IMR-90 (cell line): ENCODE data around the gene UCK2. TPM values are rescaled to one million over a fixed set of nuclear protein-coding genes. Genes with fewer than 3 reads are reported as not detected.

ENCODE experiments used
- ATAC-seq: fragments of 200-7000 bp; cut with Tn5 transposase; 2 replicates; pipeline ENCODE4 v1.9.1; 2020; ENCODE audit warnings: low read depth, mild to moderate bottlenecking, moderate library complexity
- BruUV-seq: library from RNA; stranded (reverse); fragments of 400-500 nt; replicated peaks from 2 replicates; lab custom pipeline; 2021; lab: Mats Ljungman, UMichigan
- CTCF ChIA-PET: fragments of 300-600 bp; formaldehyde crosslinking; extraction: SDS; loops from one replicate; lab custom pipeline; 2021; ENCODE audit warnings: antibody characterized with exemption; lab: Yijun Ruan, JAX
- POLR2A ChIA-PET: fragments of 300-600 bp; sonication (Branson Sonifier 250); formaldehyde crosslinking; loops from one replicate; lab custom pipeline; 2022; ENCODE audit warnings: antibody characterized with exemption; ENCODE audit not compliant: unreplicated experiment; lab: Charles Lee
- DNase-seq: peaks from one replicate; pipeline ENCODE4 v3.0.0; 2013
- H2AFZ ChIP-seq: replicated peaks from 2 replicates; pipeline ENCODE3; 2013; ENCODE audit warnings: low read length, mild to moderate bottlenecking; ENCODE audit not compliant: poor library complexity
- H2AK5ac ChIP-seq: 2 replicates; pipeline ENCODE4 v1.6.1; 2013; ENCODE audit warnings: low read depth, low read length, inconsistent platforms
- H2AK9ac ChIP-seq: replicated peaks from 2 replicates; pipeline ENCODE3; 2013; ENCODE audit warnings: mild to moderate bottlenecking, low read depth, low read length, moderate library complexity; ENCODE audit not compliant: poor library complexity
- H2BK120ac ChIP-seq: 2 replicates; pipeline ENCODE4 v1.6.1; 2013; ENCODE audit warnings: low read depth, low read length, inconsistent platforms
- H2BK15ac ChIP-seq: 3 replicates; pipeline ENCODE4 v1.6.1; 2013; ENCODE audit warnings: low read depth, low read length, inconsistent platforms
- H2BK20ac ChIP-seq: 2 replicates; pipeline ENCODE4 v1.6.1; 2013; ENCODE audit warnings: low read depth, mild to moderate bottlenecking, inconsistent platforms, low read length, moderate library complexity
- H2BK5ac ChIP-seq: 2 replicates; pipeline ENCODE4 v1.6.1; 2013; ENCODE audit warnings: mild to moderate bottlenecking, low read depth, low read length, inconsistent platforms; ENCODE audit not compliant: poor library complexity, severe bottlenecking
- H3K14ac ChIP-seq: replicated peaks from 2 replicates; pipeline ENCODE4 v1.6.1; 2013; ENCODE audit warnings: low read depth, low read length, inconsistent platforms
- H3K18ac ChIP-seq: 2 replicates; pipeline ENCODE4 v1.6.1; 2013; ENCODE audit warnings: low read depth, low read length, control low read depth
- H3K23ac ChIP-seq: 2 replicates; pipeline ENCODE4 v1.6.1; 2013; ENCODE audit warnings: low read depth, low read length, inconsistent platforms
- H3K27ac ChIP-seq: 2 replicates; pipeline ENCODE4 v1.5.1; 2013; ENCODE audit warnings: mild to moderate bottlenecking, control low read depth, low read length; ENCODE audit not compliant: insufficient read depth
- H3K27me3 ChIP-seq: 2 replicates; pipeline ENCODE4 v1.6.1; 2013; ENCODE audit warnings: low read length; ENCODE audit not compliant: control insufficient read depth, insufficient read depth
- H3K36me3 ChIP-seq: 2 replicates; pipeline ENCODE4 v1.6.1; 2013; ENCODE audit warnings: low read length, mixed read lengths; ENCODE audit not compliant: control insufficient read depth, insufficient read depth
- H3K4ac ChIP-seq: 2 replicates; pipeline ENCODE4 v1.6.1; 2013; ENCODE audit warnings: low read depth, low read length, inconsistent platforms
- H3K4me1 ChIP-seq: 2 replicates; pipeline ENCODE4 v1.6.1; 2013; ENCODE audit warnings: low read length, mixed read lengths; ENCODE audit not compliant: control insufficient read depth, insufficient read depth
- H3K4me2 ChIP-seq: 2 replicates; pipeline ENCODE4 v1.6.1; 2013; ENCODE audit warnings: low read depth, mild to moderate bottlenecking, control low read depth, low read length, moderate library complexity
- H3K4me3 ChIP-seq: 2 replicates; pipeline ENCODE4 v1.5.1; 2013; ENCODE audit warnings: low read depth, mild to moderate bottlenecking, control low read depth, low read length, moderate library complexity; ENCODE audit not compliant: insufficient read depth
- H3K56ac ChIP-seq: 2 replicates; pipeline ENCODE4 v1.6.1; 2013; ENCODE audit warnings: low read length, inconsistent platforms; ENCODE audit not compliant: insufficient read depth; ENCODE audit errors: extremely low read depth
- H3K79me1 ChIP-seq, 2 experiments: 2 replicates each; pipeline ENCODE4 v1.6.1; 2013; ENCODE audit warnings: low read length in 2 of 2, inconsistent platforms in 1 of 2, low read depth in 1 of 2
- H3K9ac ChIP-seq: 2 replicates; pipeline ENCODE4 v1.6.1; 2013; ENCODE audit warnings: low read depth, low read length, control low read depth
- H3K9me1 ChIP-seq: 2 replicates; pipeline ENCODE4 v1.6.1; 2013; ENCODE audit warnings: low read length, inconsistent platforms; ENCODE audit not compliant: insufficient read depth
- H3K9me3 ChIP-seq: 2 replicates; pipeline ENCODE4 v1.6.1; 2013; ENCODE audit warnings: low read length; ENCODE audit not compliant: control insufficient read depth, insufficient read depth
- H4K20me1 ChIP-seq: 2 replicates; pipeline ENCODE4 v1.6.1; 2013; ENCODE audit warnings: low read length, inconsistent platforms; ENCODE audit not compliant: insufficient read depth
- H4K5ac ChIP-seq: 2 replicates; pipeline ENCODE4 v1.6.1; 2013; ENCODE audit warnings: mild to moderate bottlenecking, low read depth, low read length, control low read depth
- H4K8ac ChIP-seq, 2 experiments: 2 replicates each; pipeline ENCODE4 v1.6.1; 2013; ENCODE audit warnings: low read depth in 2 of 2, low read length in 2 of 2, control low read depth in 1 of 2, inconsistent platforms in 1 of 2
- H4K91ac ChIP-seq: 2 replicates; pipeline ENCODE4 v1.6.1; 2013; ENCODE audit warnings: low read depth, low read length, inconsistent platforms; ENCODE audit not compliant: insufficient read depth
- BHLHE40 ChIP-seq: fragments of 150-350 bp; IDR thresholded peaks from 2 replicates; pipeline ENCODE4 v1.6.1; 2016; ENCODE audit warnings: mild to moderate bottlenecking, low read depth, low read length
- CEBPB ChIP-seq: IDR thresholded peaks from 2 replicates; pipeline ENCODE4 v1.6.1; 2012; ENCODE audit warnings: low read depth, low read length, improper control_type of control experiment
- CHD1 ChIP-seq: IDR thresholded peaks from 2 replicates; pipeline ENCODE4 v1.6.1; 2012; ENCODE audit warnings: low read depth, low read length, improper control_type of control experiment
- CTCF ChIP-seq: conservative IDR thresholded peaks from 2 replicates; pipeline ENCODE4 v1.5.1; 2012; ENCODE audit warnings: mild to moderate bottlenecking, low read depth, low read length, improper control_type of control experiment
- ELK1 ChIP-seq: fragments of 150-350 bp; IDR thresholded peaks from 2 replicates; pipeline ENCODE4 v1.6.1; 2016; ENCODE audit warnings: low read depth, mild to moderate bottlenecking, low read length, moderate library complexity, borderline replicate concordance
- POLR2A ChIP-seq: IDR thresholded peaks from 2 replicates; pipeline ENCODE4 v1.6.1; 2012; ENCODE audit warnings: mild to moderate bottlenecking, low read depth, low read length
- RAD21 ChIP-seq: IDR thresholded peaks from 2 replicates; pipeline ENCODE4 v1.6.1; 2012; ENCODE audit warnings: low read length, improper control_type of control experiment
- SMC3 ChIP-seq: fragments of 150-350 bp; IDR thresholded peaks from 2 replicates; pipeline ENCODE4 v1.6.1; 2016; ENCODE audit warnings: low read depth, mild to moderate bottlenecking, antibody characterized with exemption, low read length, moderate library complexity
- WGBS, 2 experiments: methylation state at CpG; one replicate each; pipeline versions ENCODE4 v1.1.5 to v1.1.7; 2013; ENCODE audit warnings: missing lambda C conversion rate in 2 of 2; ENCODE audit not compliant: insufficient read length in 1 of 2; ENCODE audit errors: extremely low coverage in 2 of 2; 5-methylcytosine and 5-hydroxymethylcytosine counted together
- dilution Hi-C: fragments of 300-500 bp; cut with HindIII; formaldehyde crosslinking; loops from one replicate; pipeline ENCODE4 v1.14.3; 2018; ENCODE audit warnings: low sequenced_read_pairs; ENCODE audit not compliant: unreplicated experiment
- in situ Hi-C: fragments of 300-500 bp; cut with MboI; formaldehyde crosslinking; loops from 3 replicates; pipeline ENCODE4 v1.14.3; 2019; ENCODE audit warnings: low sequenced_read_pairs, inconsistent platforms, mixed read lengths
- intact Hi-C: fragments of 100-400 bp; cut with micrococcal nuclease; formaldehyde crosslinking; loops from 2 replicates; pipeline ENCODE4 v1.10.0; 2022
- polyA plus RNA-seq, 3 experiments: library from polyadenylated mRNA; depleted of rRNA; stranded (reverse); fragments of >200 nt; gene quantifications; 2 replicates each; pipeline ENCODE4 v1.2.3, GENCODE V29; 2012; ENCODE audit warnings: low replicate concordance in 1 of 3
- total RNA-seq: library from RNA; depleted of rRNA; stranded (reverse); fragments of >200 nt; gene quantifications from 2 replicates; pipeline ENCODE4 v1.2.3, GENCODE V29; 2012

Gene UCK2
- total and polyA plus RNA-seq, 2 of the 4 experiments (the other 2 are of a cell fraction): 83.0 to 87.8 TPM

- Histone ChIP-seq H3K9me3 (no peaks in the 10 kb centered on the region), H2AK5ac (no peak overlapping the region), H2BK20ac (no peak overlapping the region), H3K18ac (no peak overlapping the region), H3K27me3 (no peaks in the 10 kb centered on the region), H4K91ac (no peak overlapping the region), H3K56ac (no peak overlapping the region), H3K9me1 (no peaks in the 10 kb centered on the region), H3K4me2 (no peak overlapping the region), H2BK120ac (no peak overlapping the region), H3K79me1 (no peaks in the 10 kb centered on the region), H2AK9ac (no peak overlapping the region), H4K20me1 (no peaks in the 10 kb centered on the region), H2AFZ (no peak overlapping the region), H3K4ac (no peak overlapping the region), H4K5ac (no peak overlapping the region), H3K4me3 (no peak overlapping the region), H2BK5ac (no peak overlapping the region), H3K9ac (no peak overlapping the region), H2BK15ac (no peak overlapping the region), H3K4me1 (no peaks in the 10 kb centered on the region), H3K27ac (no peak overlapping the region), H3K23ac (no peak overlapping the region), H3K14ac (no peak overlapping the region), H3K36me3 (no peaks in the 10 kb centered on the region), H4K8ac (no peak overlapping the region)
- DNase-seq: peak; percentile 69
- ChIA-PET POLR2A (no interaction called here), CTCF (no interaction called here)
- in situ Hi-C loops (no loop called here), dilution Hi-C loops (no loop called here), intact Hi-C loops (no loop called here)
- no CpG with 5 or more reads among the region's 2 CpGs for WGBS, 2 experiments
- TF ChIP-seq CHD1: no peak
- no peak for TF ChIP-seq BHLHE40
- TF ChIP-seq RAD21: no peak
- TF ChIP-seq SMC3: no peak
- TF ChIP-seq ELK1: no peak
- TF ChIP-seq POLR2A: no peak
- no peak for TF ChIP-seq CEBPB
- no peak for TF ChIP-seq CTCF
- no TSS peak for BruUV-seq
- ATAC-seq: peak; percentile 24
Observed at GRCh38 chr1:165954940-165955339, 127.5 kb downstream of the UCK2 start.
